H9 (cell line): ENCODE data around the gene ADAMTS2. TPM values are rescaled to one million over a fixed set of nuclear protein-coding genes. Genes with fewer than 3 reads are reported as not detected.

Experiments used
- DNase-seq: peaks from one replicate; pipeline ENCODE4 v3.0.0-alpha.2; 2017
- H2AFZ ChIP-seq: one replicate; pipeline ENCODE4 v1.6.1; 2013; ENCODE audit warnings: mild to moderate bottlenecking, low read length, control low read depth, moderate library complexity
- H2AK5ac ChIP-seq: 2 replicates; pipeline ENCODE4 v1.6.1; 2013; ENCODE audit warnings: low read length, control low read depth, mixed read lengths; ENCODE audit not compliant: insufficient read length
- H2BK120ac ChIP-seq: one replicate; pipeline ENCODE4 v1.6.1; 2013; ENCODE audit warnings: low read depth, mild to moderate bottlenecking, low read length, control low read depth, inconsistent platforms; ENCODE audit not compliant: poor library complexity, severe bottlenecking
- H2BK12ac ChIP-seq: 2 replicates; pipeline ENCODE4 v1.6.1; 2013; ENCODE audit warnings: low read length, control low read depth, mixed read lengths, low read depth; ENCODE audit not compliant: insufficient read length
- H2BK15ac ChIP-seq: 2 replicates; pipeline ENCODE4 v1.6.1; 2013; ENCODE audit warnings: low read depth, low read length, control low read depth
- H2BK20ac ChIP-seq: one replicate; pipeline ENCODE4 v1.6.1; 2013; ENCODE audit warnings: low read depth, mild to moderate bottlenecking, low read length, control low read depth, inconsistent platforms; ENCODE audit not compliant: poor library complexity, severe bottlenecking
- H2BK5ac ChIP-seq: 2 replicates; pipeline ENCODE4 v1.6.1; 2013; ENCODE audit warnings: low read length, control low read depth, mixed read lengths; ENCODE audit not compliant: insufficient read length
- H3K14ac ChIP-seq: 2 replicates; pipeline ENCODE4 v1.6.1; 2013; ENCODE audit warnings: low read length, control low read depth; ENCODE audit not compliant: insufficient read depth
- H3K18ac ChIP-seq: 2 replicates; pipeline ENCODE4 v1.6.1; 2013; ENCODE audit warnings: low read depth, mild to moderate bottlenecking, mixed read lengths, low read length, control low read depth; ENCODE audit not compliant: insufficient read length
- H3K23ac ChIP-seq: 2 replicates; pipeline ENCODE4 v1.6.1; 2013; ENCODE audit warnings: low read length, control low read depth, mixed read lengths, low read depth; ENCODE audit not compliant: insufficient read length
- H3K23me2 ChIP-seq: 2 replicates; pipeline ENCODE4 v1.6.1; 2013; ENCODE audit warnings: low read depth, mild to moderate bottlenecking, mixed read lengths, low read length, control low read depth; ENCODE audit not compliant: insufficient read length, poor library complexity, severe bottlenecking
- H3K27ac ChIP-seq: 2 replicates; pipeline ENCODE4 v1.5.1; 2013; ENCODE audit warnings: low read length, control low read depth, mixed read lengths, low read depth; ENCODE audit not compliant: insufficient read length
- H3K27me3 ChIP-seq: 2 replicates; pipeline ENCODE4 v1.6.1; 2013; ENCODE audit warnings: low read length, control low read depth, inconsistent platforms; ENCODE audit not compliant: insufficient read depth
- H3K4ac ChIP-seq: 2 replicates; pipeline ENCODE4 v1.6.1; 2013; ENCODE audit warnings: low read depth, mild to moderate bottlenecking, control low read depth, inconsistent platforms, low read length, moderate library complexity
- H3K4me1 ChIP-seq: 2 replicates; pipeline ENCODE4 v1.6.1; 2013; ENCODE audit warnings: low read length, control low read depth, inconsistent platforms; ENCODE audit not compliant: insufficient read depth
- H3K4me2 ChIP-seq: 2 replicates; pipeline ENCODE4 v1.6.1; 2013; ENCODE audit warnings: low read length, control low read depth, mixed read lengths; ENCODE audit not compliant: insufficient read length, insufficient read depth
- H3K56ac ChIP-seq: 2 replicates; pipeline ENCODE4 v1.6.1; 2013; ENCODE audit warnings: low read depth, mild to moderate bottlenecking, mixed read lengths, low read length, control low read depth; ENCODE audit not compliant: insufficient read length
- H3K79me1 ChIP-seq: 2 replicates; pipeline ENCODE4 v1.6.1; 2013; ENCODE audit warnings: low read depth, mild to moderate bottlenecking, moderate library complexity, low read length, control low read depth, inconsistent platforms; ENCODE audit not compliant: insufficient read depth, poor library complexity, severe bottlenecking
- H3K79me2 ChIP-seq: 2 replicates; pipeline ENCODE4 v1.6.1; 2013; ENCODE audit warnings: low read length, control low read depth, inconsistent platforms; ENCODE audit not compliant: insufficient read depth
- H3K9ac ChIP-seq: 2 replicates; pipeline ENCODE4 v1.6.1; 2013; ENCODE audit warnings: low read length, control low read depth, mixed read lengths; ENCODE audit not compliant: insufficient read length; ENCODE audit errors: extremely low read depth
- H3K9me3 ChIP-seq: one replicate; pipeline ENCODE4 v1.6.1; 2013; ENCODE audit warnings: low read depth, low read length, inconsistent platforms; ENCODE audit not compliant: control insufficient read depth
- H3T11ph ChIP-seq: one replicate; pipeline ENCODE4 v1.6.1; 2013; ENCODE audit warnings: mild to moderate bottlenecking, low read length, control low read depth, inconsistent platforms
- H4K20me1 ChIP-seq: one replicate; pipeline ENCODE4 v1.6.1; 2013; ENCODE audit not compliant: control insufficient read depth, insufficient read length, insufficient read depth
- H4K5ac ChIP-seq: 2 replicates; pipeline ENCODE4 v1.6.1; 2013; ENCODE audit warnings: low read depth, mild to moderate bottlenecking, mixed read lengths, low read length, control low read depth; ENCODE audit not compliant: insufficient read length
- H4K8ac ChIP-seq: replicated peaks from 2 replicates; pipeline ENCODE4 v1.6.1; 2013; ENCODE audit warnings: low read length, control low read depth, mixed read lengths, low read depth; ENCODE audit not compliant: insufficient read length
- H4K91ac ChIP-seq: 2 replicates; pipeline ENCODE4 v1.6.1; 2013; ENCODE audit warnings: low read depth, mild to moderate bottlenecking, moderate library complexity, mixed read lengths, low read length, control low read depth; ENCODE audit not compliant: insufficient read length
- H3K27ac Mint-ChIP-seq, 3 experiments: 2 replicates in 2 of 3; 3 replicates in 1 of 3; pipeline ENCODE4 v1.8.0; 2020 to 2021; ENCODE audit warnings: mixed read lengths in 3 of 3, mild to moderate bottlenecking in 1 of 3, moderate library complexity in 1 of 3
- H3K27me3 Mint-ChIP-seq: 2 replicates; pipeline ENCODE4 v1.8.0; 2021; ENCODE audit warnings: low read depth, mild to moderate bottlenecking, moderate library complexity, mixed read lengths
- H3K36me3 Mint-ChIP-seq, 3 experiments: 2 replicates in 2 of 3; 3 replicates in 1 of 3; pipeline ENCODE4 v1.8.0; 2020 to 2021; ENCODE audit warnings: low read depth in 3 of 3, mixed read lengths in 3 of 3; ENCODE audit not compliant: insufficient read depth in 1 of 3
- H3K4me1 Mint-ChIP-seq, 2 experiments: 2 replicates each; pipeline ENCODE4 v1.8.0; 2020; ENCODE audit warnings: mixed read lengths in 2 of 2
- H3K4me3 Mint-ChIP-seq, 2 experiments: 2 replicates in 1 of 2; 3 replicates in 1 of 2; pipeline ENCODE4 v1.8.0; 2020 to 2021; ENCODE audit warnings: mild to moderate bottlenecking in 2 of 2, mixed read lengths in 2 of 2, moderate library complexity in 1 of 2
- H3K9me3 Mint-ChIP-seq, 2 experiments: 2 replicates in 1 of 2; 3 replicates in 1 of 2; pipeline ENCODE4 v1.8.0; 2020; ENCODE audit warnings: mild to moderate bottlenecking in 2 of 2, mixed read lengths in 2 of 2, moderate library complexity in 1 of 2
- CTCF ChIP-seq: fragments of 200-600 bp; sonication (generic); conservative IDR thresholded peaks from 3 replicates; pipeline ENCODE4 v1.8.0; 2021; ENCODE audit warnings: antibody characterized with exemption, mild to moderate bottlenecking
- WGBS: extraction: QIAGEN DNeasy Blood & Tissue Kit; methylation state at CpG from one replicate; pipeline ENCODE4 v1.1.7; 2013; ENCODE audit warnings: missing lambda C conversion rate, low lambda C conversion rate, mixed read lengths; ENCODE audit not compliant: insufficient read length; ENCODE audit errors: extremely low coverage; 5-methylcytosine and 5-hydroxymethylcytosine counted together
- total RNA-seq: library from RNA; stranded (reverse); gene quantifications from 2 replicates; pipeline ENCODE4 v1.2.1, GENCODE V29; 2021

The ADAMTS2 gene
- total RNA-seq, 1 experiment from 2014 or later = 5.4 TPM

- no peak overlapping the region for H2AFZ ChIP-seq
- no peak overlapping the region; a peak in 1 of 5 replicates for H3K4me3 Mint-ChIP-seq
- no peak overlapping the region for H3K23ac ChIP-seq
- H4K91ac ChIP-seq = no peak overlapping the region
- H2BK15ac ChIP-seq = no peak overlapping the region
- no peaks in the 10 kb centered on the region for H3K27me3 ChIP-seq
- no peaks in the 10 kb centered on the region for H4K20me1 ChIP-seq
- TF ChIP-seq CTCF = no peak
- H3K18ac ChIP-seq = no peak overlapping the region
- H3K9me3 ChIP-seq = no peaks in the 10 kb centered on the region
- H3K79me1 ChIP-seq = no peaks in the 10 kb centered on the region
- peak overlapping the region in 2 of 3 experiments; percentile 76 to 94; a peak in 5 of 7 replicates for H3K27ac Mint-ChIP-seq
- no peak overlapping the region for H2AK5ac ChIP-seq
- H3K4me1 ChIP-seq = peaks cover 8% of the 10 kb centered on the region; the same call in 1 of the 2 replicates
- H3K27ac ChIP-seq = no peak overlapping the region
- no peak overlapping the region for H3K56ac ChIP-seq
- no peaks in the 10 kb centered on the region for H3K27me3 Mint-ChIP-seq
- no peak overlapping the region for H4K8ac ChIP-seq
- H3K9ac ChIP-seq = no peak overlapping the region
- H2BK5ac ChIP-seq = no peak overlapping the region
- no peak overlapping the region for H3K4me2 ChIP-seq
- H3T11ph ChIP-seq = no peak overlapping the region
- H2BK12ac ChIP-seq = no peak overlapping the region
- no peaks in the 10 kb centered on the region for H3K79me2 ChIP-seq
- peaks cover 63 to 72% of the 10 kb centered on the region in 2 experiments for H3K4me1 Mint-ChIP-seq
- no peak overlapping the region for H4K5ac ChIP-seq
- no peaks in the 10 kb centered on the region; a peak in 1 of 5 replicates for H3K9me3 Mint-ChIP-seq
- no peak overlapping the region for H3K14ac ChIP-seq
- H2BK20ac ChIP-seq = no peak overlapping the region
- H3K36me3 Mint-ChIP-seq = 0 out of 7 replicates have a peak, but pooled peaks cover 0 to 3% (median 2%) of the 10 kb centered on the region in 3 experiments
- no CpG with 5 or more reads among the region's 12 CpGs for WGBS
- H3K4ac ChIP-seq = no peak overlapping the region
- no peak for DNase-seq
- H2BK120ac ChIP-seq = no peak overlapping the region
- H3K23me2 ChIP-seq = no peaks in the 10 kb centered on the region
Measured at GRCh38 chr5:179186801-179187200, 158.5 kb downstream of the ADAMTS2 start.
